Measurements from ENCODE around the gene C1QTNF7. TPM values are rescaled to one million over a fixed set of nuclear protein-coding genes. Genes with fewer than 3 reads are reported as not detected.

Gene C1QTNF7
- total and polyA plus RNA-seq, 2 of the 13 experiments (the other 11 are each of a cell fraction or from before 2014, with no cell fraction given), result not detected

- ATAC-seq, result no peak
- Histone ChIP-seq H3K4me3 (replicated peaks in 1 of 3; ENCODE audit: insufficient read depth in 1 of 3, low read depth in 2 of 3, low read length in 3 of 3) (no peak overlapping the region), H2AFZ (ENCODE audit: low read length) (no peak overlapping the region), H3K4me2 (ENCODE audit: low read depth, low read length) (no peak overlapping the region), H3K36me3 (replicated peaks in 1 of 2; ENCODE audit: control insufficient read depth in 1 of 2, insufficient read depth in 2 of 2, low read length in 2 of 2) (no peaks in the 10 kb centered on the region), H4K20me1 (ENCODE audit: insufficient read depth, low read length) (no peaks in the 10 kb centered on the region), H3K9me3 (ENCODE audit: low read length) (no peaks in the 10 kb centered on the region), H3K79me2 (ENCODE audit: insufficient read depth, low read length) (no peaks in the 10 kb centered on the region), H3K9ac (ENCODE audit: insufficient read depth, low read depth, low read length) (no peak overlapping the region), H3K27ac (ENCODE audit: extremely low read length, insufficient read depth, low read length) (no peak overlapping the region), H3K27me3 (ENCODE audit: control insufficient read depth in 1 of 2, insufficient read depth in 2 of 2, low read length in 2 of 2) (no peaks in the 10 kb centered on the region), H3K4me1 (ENCODE audit: insufficient read depth, low read length) (no peaks in the 10 kb centered on the region)
- no peak for FAIRE-seq
- intact Hi-C loops (cut with micrococcal nuclease; ENCODE audit: unreplicated experiment) (no loop called here), in situ Hi-C loops (cut with HindIII; ENCODE audit: extremely low pct_ligation_motif_present, low pct_unique_long_range_greater_than_20kb) (no loop called here)
- TF ChIP-seq TAF1 (CRISPR knock-in tag; IDR thresholded peaks at IDR 0.05), result no peak
- no TSS peak for BruUV-seq (replicated peaks)
- ChIA-PET POLR2A (no interaction called here), CTCF (ENCODE audit: low intra/inter-chr PET ratio, low total read pairs) (no interaction called here)
- no peak for DNase-seq (ENCODE audit: low spot score)
- 19% methylated on average over 2 of the region's 2 CpGs for WGBS (ENCODE audit: low lambda C conversion rate)
These were observed 7.2 kb upstream of the C1QTNF7 start for GRCh38 chr4:15420642-15421041.

GRCh38 chr4:15423285-15423711, 4.5 kb upstream of the C1QTNF7 start:
- no TSS peak for BruUV-seq (replicated peaks)
- POLR2A ChIA-PET, result no interaction called here
- CTCF ChIA-PET (ENCODE audit: low intra/inter-chr PET ratio, low total read pairs), result no interaction called here
- TF ChIP-seq ZBTB10 (CRISPR knock-in tag; IDR thresholded peaks at IDR 0.05; ENCODE audit: borderline replicate concordance) (no peak), CBFB (CRISPR knock-in tag; IDR thresholded peaks at IDR 0.05) (no peak), ZNF770 (CRISPR knock-in tag; IDR thresholded peaks at IDR 0.05) (no peak), DMTF1 (CRISPR knock-in tag; IDR thresholded peaks at IDR 0.05) (no peak), MZF1 (CRISPR knock-in tag; IDR thresholded peaks at IDR 0.05; ENCODE audit: borderline replicate concordance) (no peak), ZNF850 (CRISPR knock-in tag; conservative IDR thresholded peaks at IDR 0.05) (no peak), SRSF4 (IDR thresholded peaks at IDR 0.05; ENCODE audit: low read depth, low read length, poor library complexity, severe bottlenecking) (no peak), ZNF652 (CRISPR knock-in tag; IDR thresholded peaks at IDR 0.05; ENCODE audit: borderline replicate concordance, low read depth) (no peak), RFXANK (CRISPR knock-in tag; IDR thresholded peaks at IDR 0.05) (no peak), ZSCAN9 (CRISPR knock-in tag; IDR thresholded peaks at IDR 0.05; ENCODE audit: borderline replicate concordance) (no peak), RORA (CRISPR knock-in tag; IDR thresholded peaks at IDR 0.05) (no peak), SMYD3 (CRISPR knock-in tag; IDR thresholded peaks at IDR 0.05) (no peak)

More at GRCh38 chr4:15423285-15423711, 4.5 kb upstream of the C1QTNF7 start:
- no peaks in the 10 kb centered on the region for H3K9me3 ChIP-seq (ENCODE audit: low read length)
- H3K27ac ChIP-seq (ENCODE audit: extremely low read length, insufficient read depth, low read length), result no peak overlapping the region
- in situ Hi-C loops (cut with HindIII; ENCODE audit: extremely low pct_ligation_motif_present, low pct_unique_long_range_greater_than_20kb), result no loop called here
- 12% methylated on average over 5 of the region's 5 CpGs for WGBS (ENCODE audit: low lambda C conversion rate)
- DNase-seq (ENCODE audit: low spot score) (no peak), FAIRE-seq (no peak), ATAC-seq (no peak)
- H3K27me3 ChIP-seq (ENCODE audit: control insufficient read depth in 1 of 2, insufficient read depth in 2 of 2, low read length in 2 of 2), result no peaks in the 10 kb centered on the region
- H3K4me1 ChIP-seq (ENCODE audit: insufficient read depth, low read length), result no peaks in the 10 kb centered on the region
- no peak overlapping the region for H3K9ac ChIP-seq (ENCODE audit: insufficient read depth, low read depth, low read length)
- no peaks in the 10 kb centered on the region for H3K36me3 ChIP-seq (replicated peaks in 1 of 2; ENCODE audit: control insufficient read depth in 1 of 2, insufficient read depth in 2 of 2, low read length in 2 of 2)
- H4K20me1 ChIP-seq (ENCODE audit: insufficient read depth, low read length), result no peaks in the 10 kb centered on the region
- H3K79me2 ChIP-seq (ENCODE audit: insufficient read depth, low read length), result no peaks in the 10 kb centered on the region
- H3K4me2 ChIP-seq (ENCODE audit: low read depth, low read length), result no peak overlapping the region
- intact Hi-C loops (cut with micrococcal nuclease; ENCODE audit: unreplicated experiment), result no loop called here
- no peak overlapping the region for H3K4me3 ChIP-seq (replicated peaks in 1 of 3; ENCODE audit: insufficient read depth in 1 of 3, low read depth in 2 of 3, low read length in 3 of 3)
- H2AFZ ChIP-seq (ENCODE audit: low read length), result no peak overlapping the region
